Medulla oblongata (tissue), 1 donor: Measurements from ENCODE around the gene MYLK4.

Experiments
- DNase-seq: peaks from one replicate; pipeline ENCODE4 v3.0.0-alpha.2; 2015; ENCODE audit errors: extremely low spot score

The MYLK4 gene

DNA sequence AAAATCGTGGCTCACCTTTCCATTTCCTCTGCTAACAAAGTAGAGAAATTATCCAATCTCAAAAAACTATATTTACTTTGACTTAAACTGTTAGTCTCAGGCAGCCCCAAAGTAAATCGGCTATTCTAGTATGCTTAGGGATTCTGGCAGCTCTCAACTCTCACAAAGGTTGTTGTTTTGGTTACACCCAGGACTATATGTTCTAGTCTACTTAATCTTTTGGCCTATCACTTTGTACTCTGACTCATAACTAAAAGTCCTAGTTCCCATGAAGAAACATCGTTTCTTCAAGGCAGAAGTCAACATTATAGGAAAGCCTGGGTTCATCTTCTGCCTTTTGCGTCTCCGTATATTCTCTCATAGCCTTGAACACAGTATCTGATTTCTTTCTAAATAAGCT lies 42.3 kb downstream of the MYLK4 start:
- DNase-seq = no peak

DNA sequence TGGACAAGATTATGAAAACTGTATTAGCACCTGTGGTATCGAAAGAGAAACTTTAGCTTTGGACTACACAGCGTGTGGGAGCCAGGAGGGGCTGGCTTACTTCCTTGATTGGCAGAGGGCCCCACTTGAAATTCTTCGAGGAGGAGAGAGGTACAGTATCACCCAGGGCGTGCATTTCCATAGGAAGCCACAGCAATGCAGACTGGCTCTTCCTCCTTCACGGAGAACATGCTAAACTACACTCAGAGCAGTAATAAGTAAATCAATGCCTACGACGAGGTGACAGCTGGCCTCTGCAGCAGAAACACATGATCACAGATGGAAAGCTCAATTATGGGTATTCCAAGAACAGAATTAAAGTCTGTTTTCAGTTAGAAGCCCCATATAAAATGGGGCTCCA lies 44.2 kb downstream of the MYLK4 start:
- DNase-seq = no peak

DNA sequence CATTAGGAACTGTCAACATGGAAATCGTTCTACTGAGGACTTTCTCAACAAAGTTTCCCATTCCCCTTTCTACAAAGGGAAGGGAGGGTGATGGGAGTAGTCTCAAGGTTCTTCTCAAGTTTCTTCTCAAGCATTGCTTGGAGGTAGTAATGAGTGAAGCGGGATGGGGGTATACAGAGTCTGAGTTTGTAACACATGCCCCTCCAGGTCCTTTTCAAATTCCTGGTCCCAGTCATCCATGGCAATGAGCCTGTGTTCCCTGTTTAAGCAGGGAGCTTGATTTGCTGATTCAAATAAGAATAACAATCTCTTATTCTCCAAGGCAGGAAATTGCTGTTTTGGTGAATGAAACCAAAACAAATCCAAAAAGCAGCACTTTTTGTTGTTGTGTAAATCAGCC lies 45.5 kb downstream of the MYLK4 start:
- DNase-seq = no peak

DNA sequence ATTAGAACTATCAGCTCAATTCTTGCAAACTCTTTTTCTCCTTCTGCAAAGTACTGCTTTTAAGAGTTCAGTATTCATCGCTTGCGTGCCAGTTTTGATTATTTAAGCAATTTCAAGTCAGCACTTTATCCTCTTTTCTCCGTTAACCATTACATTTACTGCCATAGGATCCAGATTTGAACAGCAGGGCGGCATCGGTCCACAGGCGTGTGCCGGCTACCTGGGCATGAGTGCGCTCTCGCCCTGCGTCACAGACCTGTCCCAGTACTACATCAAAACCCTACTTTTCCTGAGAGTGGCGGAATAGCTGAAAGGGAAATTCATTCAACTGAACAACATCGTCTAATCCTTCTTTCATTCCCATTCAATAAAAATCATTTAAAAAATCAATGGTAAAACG lies 53.4 kb downstream of the MYLK4 start:
- no peak for DNase-seq

DNA sequence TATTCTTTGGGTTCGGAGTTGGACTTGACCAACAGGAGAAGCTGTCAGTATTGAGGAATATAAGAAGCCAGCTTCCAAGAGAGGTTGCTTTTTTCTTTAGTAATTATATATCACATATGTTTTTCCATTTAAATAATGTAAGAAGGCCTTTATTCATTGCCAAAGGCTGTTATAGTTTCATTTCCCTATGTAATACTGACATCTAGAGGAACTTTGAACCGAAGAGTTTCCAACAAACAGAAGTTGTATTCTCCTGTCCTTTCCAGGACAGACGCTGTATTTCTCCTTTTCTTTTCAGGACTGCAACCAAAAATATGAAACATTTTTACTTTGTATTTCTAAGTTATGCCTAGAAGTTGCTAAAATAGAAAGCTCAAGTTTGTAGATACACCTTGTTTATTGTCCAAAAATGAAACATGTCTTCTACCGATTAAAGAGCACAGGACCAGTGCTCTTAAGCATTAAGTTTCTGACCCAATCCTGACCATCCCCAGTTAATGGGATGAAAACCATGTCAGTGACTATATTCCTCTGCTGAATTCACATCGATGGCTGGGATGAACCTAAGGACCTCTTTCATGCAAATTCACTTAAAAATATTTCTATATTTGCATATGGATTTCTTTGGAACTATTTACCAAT lies 55.1 kb downstream of the MYLK4 start:
- DNase-seq = peak; percentile 58

DNA sequence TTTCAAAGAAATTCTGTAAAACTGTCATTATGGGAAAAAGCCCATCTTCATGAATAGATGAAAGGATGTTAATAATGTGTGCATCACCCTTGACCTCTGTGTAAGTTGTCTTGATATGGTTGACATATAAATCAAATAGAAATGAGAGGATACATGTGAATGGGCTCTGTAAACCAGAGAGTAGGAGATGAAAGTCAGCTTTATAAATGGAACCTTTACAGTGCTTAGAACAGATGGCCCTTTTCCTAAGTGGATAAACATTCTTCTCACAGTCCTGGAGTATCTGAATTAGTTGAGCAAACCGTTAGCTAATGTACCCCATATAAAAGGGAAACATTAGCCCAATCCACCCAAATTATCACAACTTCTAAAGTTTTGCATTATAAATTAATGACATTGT lies 57.5 kb downstream of the MYLK4 start:
- no peak for DNase-seq

DNA sequence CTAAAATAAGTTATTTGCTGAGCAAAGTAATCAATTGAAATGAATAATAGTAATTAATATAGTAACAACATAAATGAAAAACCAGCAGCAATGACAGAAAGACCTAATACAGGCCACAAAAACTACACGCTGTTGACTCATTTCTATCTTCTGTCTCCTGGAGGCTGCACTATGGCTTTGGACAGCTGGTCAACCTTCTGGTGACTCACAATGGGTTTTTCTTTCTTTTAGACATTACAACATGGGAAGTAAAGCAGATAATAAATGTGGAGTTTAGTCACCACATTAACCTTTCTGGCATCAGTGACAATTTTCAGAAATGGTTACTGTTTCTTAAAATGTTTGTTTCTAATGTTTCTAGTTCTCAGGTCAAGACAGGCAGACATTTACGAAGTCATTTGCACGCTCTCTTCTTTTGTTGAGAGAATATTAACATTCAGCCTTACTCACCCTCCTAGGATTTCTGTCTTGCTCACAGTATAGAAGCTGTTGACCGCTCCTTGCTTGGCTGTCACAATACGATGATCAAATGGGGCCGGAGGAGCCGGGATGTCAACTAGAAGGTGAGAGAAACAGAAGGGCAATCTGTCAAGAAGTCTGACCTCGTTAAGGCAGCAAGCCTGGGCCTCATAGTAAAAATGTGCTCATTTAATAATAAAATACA lies 62.2 kb downstream of the MYLK4 start:
- DNase-seq = no peak

DNA sequence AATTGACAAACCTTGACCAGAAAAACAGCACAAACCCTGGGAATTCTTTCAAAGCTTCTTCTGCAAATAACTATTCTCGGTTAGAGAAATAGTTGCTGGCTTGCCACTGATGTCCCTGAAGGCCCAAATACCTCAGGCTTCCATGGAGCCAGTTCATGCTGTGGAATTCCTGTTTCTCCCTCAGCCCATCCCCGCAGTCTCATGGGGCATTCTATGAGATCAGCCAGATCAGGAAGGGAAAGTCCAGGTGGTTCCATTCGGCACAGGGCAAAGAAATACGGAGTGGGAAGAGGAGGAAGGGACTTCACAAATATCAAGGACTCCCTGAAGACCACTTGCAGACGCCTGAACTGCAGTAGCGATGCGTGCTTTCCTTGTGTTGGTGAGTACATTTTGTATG lies 63.3 kb downstream of the MYLK4 start:
- no peak for DNase-seq

DNA sequence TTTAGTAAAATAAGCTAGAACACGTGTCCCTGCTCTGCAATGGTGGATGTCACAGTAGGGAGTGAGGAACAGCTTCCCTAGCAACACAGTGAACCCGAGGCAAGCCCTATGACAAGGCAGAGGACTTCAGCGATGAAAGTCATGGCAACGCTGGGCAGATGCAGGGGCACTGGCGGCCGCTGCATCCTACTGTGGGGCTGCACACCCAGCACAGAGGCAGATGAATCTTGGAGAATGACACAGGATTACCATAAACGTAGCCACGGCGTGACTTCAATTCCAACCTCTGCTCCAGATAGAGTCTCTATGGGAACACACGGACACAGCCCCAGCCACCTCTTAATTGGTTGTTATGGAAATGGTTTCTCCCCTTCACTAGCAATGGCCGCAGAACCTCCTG lies 64.2 kb downstream of the MYLK4 start:
- DNase-seq = no peak

DNA sequence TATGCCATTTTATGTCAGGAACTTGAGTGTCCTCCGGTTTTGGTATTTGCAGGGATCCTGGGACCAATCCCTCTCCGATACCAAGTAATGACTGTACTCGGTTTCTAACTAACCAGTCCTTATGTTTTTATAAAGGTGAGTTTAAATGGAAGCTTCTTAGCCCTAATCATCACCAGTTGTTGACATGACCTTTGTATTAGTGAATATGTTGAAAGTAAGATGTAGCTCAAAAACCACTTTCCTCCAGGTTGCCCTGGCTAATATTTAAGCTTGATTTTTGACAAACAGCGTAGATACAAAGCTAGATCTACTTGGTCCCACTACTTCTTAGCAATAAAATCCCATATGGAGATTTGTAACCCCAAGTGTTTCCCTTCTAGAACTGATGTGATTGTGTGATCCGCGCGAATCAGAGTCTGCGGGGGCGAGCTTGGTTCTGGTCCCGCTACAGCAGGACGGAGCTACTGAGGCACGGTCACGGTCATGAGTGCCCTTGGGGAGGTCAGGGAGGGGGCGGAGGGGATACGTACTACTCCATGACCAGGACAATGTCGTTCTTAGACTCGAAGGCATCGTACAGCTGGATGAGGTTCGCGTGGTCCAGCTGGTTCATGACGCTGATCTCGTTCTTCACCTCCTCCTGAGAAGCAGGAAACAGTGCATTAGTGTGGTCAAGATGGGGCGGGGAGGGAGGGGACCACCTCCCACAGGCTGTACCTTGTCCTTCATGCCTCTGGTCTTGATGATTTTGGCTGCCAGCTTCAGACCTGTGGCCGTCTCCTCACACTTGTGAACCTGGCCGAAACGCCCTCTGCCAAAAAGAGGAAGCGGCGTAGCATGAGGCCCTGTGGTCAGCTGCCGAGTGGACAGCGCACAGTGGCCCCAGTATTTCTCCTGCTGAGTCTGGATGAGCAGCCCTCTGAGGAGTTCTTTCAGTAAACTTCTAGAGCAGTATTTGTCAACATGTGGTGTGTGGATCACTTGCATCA lies 65.7 kb downstream of the MYLK4 start:
- no peak for DNase-seq

DNA sequence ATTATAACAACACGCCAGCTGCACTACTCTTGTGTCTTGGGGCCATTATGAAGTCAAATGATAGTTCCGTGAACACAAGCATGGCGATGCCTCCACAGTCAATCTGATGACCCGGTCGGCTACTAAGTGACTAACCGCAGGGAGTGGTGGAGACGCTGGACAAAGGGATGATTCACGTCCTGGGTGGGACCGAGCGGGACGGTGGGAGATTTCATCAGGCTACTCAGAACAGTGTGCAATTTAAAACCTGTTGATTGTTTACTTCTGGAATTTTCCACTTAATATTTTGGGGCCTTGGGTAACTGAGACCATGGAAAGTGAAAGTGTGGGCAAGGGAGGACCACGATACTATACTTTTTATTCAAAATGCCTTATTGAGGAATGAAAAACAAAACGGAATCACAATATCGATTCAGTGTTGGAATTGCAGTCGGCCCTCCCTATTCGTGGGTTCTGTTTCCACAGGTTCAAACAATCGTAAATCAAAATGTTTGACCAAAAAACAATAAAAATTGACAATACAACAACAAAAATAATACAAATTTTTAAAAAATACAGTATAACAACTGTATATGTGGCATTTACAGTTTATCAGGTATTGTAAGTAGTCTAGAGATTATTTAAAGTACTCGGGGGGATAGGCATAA lies 66.5 kb downstream of the MYLK4 start:
- DNase-seq = no peak

DNA sequence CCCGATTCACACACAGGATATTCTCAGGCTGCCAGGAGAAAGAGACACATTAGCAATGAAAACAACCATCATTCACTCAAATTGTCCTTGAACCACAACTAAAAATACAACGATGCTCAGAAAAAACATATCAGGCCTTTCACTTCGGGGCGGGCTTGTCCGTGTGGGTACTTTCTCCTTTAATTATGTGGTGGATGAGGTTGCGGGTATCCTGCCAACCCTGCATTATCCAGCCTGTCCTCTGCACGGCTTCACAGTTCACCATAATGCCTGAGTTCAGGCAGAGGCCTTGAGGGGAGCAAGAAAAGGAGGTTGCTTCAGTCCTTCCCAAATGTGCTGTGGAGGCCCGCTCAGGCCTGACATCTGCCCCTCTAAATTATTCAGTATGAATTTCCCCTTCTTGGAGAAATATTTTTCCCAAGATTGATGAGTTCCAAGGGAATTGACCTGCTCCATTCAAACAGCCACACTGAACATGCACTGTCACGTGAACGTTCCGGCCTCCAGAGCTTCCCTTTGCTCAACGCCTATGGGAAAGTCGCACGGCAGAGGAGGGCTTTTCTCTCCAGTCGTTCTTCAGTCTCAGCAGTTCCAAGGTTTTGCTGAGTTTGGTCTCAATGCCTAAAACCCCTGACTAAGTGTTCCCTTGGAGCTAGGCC lies 70.3 kb downstream of the MYLK4 start:
- DNase-seq = no peak

DNA sequence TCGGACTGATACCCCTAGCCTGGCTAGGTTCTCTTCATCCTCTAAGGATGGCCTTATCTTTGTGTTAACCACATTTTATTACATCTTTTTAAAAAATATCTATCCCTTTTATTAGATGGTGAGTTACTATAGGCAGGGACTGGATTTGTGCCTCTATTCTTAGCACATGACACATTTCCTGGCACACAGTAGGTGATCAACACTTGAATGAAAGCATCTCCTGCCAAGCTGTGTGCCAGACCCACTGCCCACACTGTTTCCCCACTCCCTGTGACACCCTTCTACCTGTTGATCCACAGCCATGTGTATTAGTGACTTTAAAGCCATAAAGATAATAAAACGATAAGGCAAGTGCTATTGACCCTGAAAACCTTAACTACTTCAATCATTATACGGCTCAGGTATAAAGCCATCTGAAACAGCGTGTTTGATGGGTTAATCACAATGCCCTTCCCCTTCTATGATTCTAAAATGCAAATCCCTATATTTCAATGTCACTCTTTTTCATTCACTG lies 73.6 kb downstream of the MYLK4 start:
- DNase-seq = no peak

DNA sequence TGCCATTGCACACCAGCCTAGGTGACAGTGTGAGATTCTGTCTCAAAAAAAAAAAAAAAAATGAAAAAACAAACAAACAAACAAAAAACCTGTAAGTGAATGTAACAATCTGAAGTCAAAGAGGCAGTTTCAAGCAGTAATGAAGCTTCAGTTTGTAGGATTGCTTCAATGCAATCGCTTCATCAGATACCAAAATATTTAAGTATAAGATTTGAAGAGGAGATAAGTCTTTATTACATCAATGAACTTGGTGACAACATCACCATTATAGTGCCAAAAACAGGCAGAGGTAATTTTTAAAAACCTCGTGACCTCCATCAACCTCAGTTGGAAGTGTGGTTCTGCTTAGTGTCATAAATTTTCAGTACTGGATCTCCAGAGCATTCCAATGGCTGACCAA lies 74.7 kb downstream of the MYLK4 start:
- DNase-seq = no peak

DNA sequence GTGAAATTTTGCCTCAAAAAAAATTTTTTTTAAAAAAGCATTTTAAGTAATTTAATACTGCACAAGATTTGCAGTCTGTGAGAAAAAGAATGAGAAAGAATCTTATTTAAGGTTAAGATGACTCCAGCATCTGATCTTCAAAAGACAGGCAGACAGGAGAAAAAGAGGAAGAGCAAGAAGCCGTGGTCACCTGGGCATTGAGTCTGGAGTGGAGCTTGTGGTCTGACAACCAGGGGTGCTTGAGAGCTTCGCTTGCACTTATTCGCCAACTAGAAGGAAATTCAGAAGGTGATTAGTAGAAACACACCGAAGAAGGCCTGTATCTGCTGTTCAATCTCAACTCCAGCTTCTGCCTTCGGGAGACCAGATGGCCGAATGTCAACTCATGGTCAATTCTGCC lies 75.9 kb downstream of the MYLK4 start:
- DNase-seq = no peak

DNA sequence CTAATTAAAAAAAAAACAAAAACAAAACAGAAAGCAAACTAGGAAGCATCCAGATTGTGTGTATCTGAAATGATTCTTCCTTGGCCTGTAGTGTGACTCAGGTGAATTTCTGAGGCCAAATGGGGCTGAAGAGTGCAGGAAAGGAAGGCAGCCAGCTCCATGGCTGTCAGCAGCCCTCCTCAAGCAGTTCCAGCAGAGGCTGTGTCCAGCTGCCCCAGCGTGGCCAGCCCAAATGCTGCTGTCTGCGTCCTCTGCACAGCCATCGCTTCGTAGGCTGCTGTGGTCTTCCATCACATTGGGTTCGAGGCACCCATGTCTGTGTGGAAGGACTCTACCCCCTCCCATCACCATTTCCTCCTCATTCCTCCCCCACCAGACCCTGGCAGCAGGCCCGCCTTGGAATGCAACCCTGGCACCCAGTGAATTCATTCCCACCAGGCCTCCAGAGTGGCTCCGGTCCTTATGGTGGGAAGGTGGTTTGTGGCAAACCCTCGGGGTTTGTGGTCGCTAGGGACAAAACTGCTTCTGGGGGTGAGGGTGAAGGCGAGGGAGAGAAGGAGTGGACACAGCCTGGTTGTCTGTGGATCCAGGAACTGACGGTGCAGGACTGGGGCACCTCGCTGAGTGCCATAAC lies 81.5 kb downstream of the MYLK4 start:
- no peak for DNase-seq

DNA sequence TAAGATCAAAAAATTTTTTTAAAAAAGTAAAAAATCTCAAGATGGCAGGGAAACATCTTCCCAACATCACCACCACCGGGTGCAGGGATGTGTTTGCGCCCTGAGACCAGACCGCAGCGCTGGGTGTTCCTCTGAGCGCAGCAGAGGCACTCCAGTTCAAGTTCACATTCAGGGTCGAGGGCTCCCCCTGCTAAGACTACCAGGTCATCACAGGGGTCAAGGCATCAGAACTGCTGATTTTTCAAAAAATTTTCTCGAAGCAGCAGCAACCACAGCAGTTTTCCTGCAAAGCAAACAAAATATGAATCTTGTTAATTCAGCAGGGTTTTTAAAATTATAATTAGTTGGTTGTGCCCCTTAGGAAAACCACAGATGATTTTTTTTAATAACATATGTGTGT lies 83.1 kb downstream of the MYLK4 start:
- DNase-seq = no peak

DNA sequence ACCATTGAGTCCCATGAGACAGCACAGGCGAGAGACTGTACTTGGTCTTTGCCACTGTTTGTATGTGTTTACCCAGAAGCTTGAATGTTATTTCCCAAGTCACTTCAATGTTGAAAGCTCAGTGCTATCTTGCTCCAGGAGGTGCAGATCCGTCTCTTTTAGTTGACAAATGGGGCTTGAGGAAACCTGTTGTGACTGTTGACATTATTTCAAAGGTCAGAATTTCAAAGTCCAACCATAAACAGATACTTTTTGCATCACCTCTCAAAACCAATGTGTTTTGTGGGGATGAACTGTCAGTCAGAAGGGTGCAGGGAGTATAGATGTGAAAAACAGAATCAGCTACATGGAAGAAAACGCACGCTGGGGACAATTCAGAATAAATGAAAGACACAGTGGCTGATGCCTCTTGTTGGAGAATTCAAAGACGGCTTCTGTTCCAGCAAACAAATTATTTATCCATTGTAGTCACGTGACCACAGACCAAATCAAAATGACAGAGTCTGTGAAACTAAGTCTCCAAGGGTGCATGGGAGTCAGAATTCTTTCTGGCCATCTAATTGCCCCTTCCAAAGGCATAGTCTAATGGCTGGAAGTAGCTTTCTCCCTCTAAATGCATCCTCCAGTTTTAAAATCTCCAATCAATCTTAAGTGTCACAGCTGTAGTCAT lies 83.7 kb downstream of the MYLK4 start:
- no peak for DNase-seq

DNA sequence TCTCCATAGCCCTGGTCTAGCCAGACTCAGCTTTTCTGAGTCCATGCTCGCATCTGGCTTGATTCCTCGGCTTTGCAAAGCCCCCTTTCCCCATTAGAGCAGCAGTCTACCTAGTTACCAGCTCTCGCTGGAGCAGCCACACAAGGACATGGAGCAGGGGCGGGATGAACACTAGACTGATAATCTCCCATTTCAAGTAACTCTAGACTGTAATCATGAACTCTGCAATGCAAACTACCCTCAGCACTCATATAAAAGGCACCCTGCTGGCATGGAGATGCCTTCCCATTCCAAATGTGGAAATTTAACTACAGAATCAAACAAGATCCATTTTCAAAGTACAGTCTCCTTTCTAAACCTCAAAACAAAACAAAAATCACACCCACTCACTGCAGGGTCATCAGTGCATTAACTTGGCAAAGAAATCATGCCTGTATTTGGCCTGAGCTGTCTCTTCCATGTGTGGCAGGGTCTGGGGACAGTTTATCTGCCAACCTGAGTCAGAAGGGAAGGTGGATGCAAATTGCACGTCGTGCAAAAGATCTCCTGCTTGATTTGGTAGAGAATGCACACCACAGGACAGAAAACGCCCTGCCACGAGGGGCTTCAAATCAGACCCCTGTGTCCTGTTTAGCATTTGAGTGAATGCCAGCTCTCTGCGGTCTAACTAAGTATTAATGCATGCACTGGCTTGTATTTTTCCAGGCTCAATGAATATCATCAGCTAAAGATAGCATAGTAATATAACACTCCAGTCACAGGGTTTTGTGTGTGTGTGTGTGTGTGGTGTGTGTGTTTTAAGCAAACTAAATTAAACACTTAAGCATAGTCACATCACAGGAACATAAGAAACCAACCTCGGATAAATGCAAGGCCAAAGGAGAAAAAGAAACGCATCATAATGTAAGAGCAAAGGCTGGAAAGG lies 85.3 kb downstream of the MYLK4 start:
- no peak for DNase-seq
